Stimulated activated naive CD4-positive, alpha-beta T cell treated with Interleukin-2 at 50 U/mL for 16 hours (primary cell): Measurements from ENCODE around the gene SIGLEC14.

Experiments
- DNase-seq: peaks from one replicate; lab custom pipeline; 2025; lab: John Stamatoyannopoulos, UW

SIGLEC14 gene

DNA sequence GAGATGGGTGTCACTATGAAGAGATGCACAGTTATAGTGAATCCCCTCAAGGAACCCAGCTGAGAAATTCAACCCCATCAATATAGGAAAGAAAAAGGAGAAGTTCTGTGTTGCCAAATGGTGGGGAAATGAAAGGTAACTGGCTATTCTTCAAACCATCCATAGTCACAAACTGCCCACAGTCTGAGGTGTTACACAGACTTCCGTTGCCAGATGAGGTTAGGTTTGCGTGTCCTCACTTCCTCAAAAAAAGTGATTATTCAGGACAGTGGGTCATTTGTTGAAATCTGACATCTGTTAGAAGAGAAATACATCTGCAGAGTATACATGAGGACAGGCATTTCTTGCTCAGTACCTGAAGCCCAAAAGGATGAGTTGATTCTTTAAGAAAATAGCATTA, 25.4 kb downstream of the SIGLEC14 start:
- DNase-seq: no peak

DNA sequence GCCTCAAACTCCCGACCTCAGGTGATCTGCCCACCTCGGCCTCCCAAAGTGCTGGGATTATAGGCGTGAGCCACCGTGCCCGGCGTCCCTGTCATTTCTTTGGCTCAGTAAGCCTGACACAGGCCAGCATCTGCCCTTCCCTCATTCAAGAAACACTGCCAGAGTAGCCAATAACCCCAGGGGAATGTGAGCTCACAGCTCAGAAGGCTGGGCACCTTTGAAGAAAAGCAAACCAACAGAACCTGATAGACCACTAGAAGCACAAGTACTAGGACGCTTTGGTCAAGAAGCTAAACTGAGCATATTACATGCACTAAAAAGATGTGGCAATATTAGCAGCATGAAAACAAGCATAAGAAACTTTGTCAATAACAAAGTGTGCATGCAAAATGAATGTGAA, 30.6 kb downstream of the SIGLEC14 start:
- DNase-seq: no peak

DNA sequence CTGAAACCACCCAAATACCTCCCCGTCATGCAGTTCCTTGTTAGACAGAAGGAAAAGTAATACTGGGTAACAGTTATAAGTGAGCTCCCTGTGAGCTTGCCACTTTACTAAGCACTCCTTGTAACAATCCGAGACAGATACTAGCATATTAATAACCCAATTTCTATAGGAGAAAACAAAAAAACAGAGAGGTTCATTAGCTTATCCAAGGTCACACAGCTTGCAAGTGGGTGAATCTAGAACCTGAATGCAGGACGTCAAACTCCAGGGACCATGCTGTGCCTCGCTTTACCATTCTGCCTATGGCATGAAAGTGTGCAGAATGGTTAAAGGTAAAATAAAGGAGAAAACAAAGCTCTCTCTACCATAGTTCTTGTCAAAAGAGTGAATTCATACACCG, 31.8 kb downstream of the SIGLEC14 start:
- DNase-seq: no peak

DNA sequence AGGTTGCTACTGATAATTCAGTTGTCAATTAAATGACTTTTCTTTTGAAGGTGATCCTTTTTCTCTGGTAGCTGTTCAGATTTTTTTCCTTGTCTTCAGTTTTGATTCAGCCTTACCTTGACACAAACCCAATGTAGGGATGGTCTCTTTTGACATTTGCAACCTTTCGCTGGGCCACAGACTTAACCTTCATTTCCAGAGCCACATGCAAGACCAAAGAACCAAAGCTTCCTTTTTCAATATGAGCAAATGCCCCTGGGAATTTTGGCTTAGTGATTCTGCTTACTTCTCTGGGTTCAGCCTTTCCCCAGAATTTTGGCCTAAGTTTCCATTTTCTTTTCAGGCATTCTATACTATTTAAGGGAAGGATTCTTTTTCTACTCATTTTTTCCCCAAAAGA, 36.0 kb downstream of the SIGLEC14 start:
- no peak for DNase-seq

DNA sequence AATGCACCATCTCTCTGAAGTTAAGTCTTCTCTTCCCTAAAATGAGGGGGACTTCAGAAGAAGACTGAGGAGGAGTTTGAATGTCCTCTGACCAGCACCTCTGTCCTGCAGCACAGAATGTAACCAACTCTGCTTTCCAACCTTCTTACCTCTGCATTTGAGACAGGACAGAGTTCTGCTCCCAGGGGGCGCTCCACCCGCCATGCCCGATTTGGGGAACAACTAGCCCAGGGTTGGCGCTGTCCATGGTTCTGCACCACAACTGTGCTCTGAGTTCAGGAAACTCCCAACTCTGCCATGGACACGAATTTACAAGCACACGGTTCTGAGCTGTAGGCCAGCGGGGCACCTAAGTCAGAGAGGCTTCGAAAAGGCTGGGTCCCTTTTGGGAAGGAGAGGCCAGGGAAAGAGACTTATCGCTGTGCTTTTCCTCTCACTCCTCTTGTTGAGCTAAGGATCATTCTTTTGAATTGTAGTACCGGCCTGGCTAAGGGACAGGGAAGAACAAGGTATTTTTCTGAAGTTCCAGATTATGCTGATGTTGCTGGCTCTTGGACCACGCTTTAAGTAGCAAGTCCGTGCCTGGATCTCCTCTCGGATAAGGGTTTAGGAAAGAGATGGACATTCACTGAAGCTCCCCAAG, 38.6 kb downstream of the SIGLEC14 start:
- DNase-seq: peak; percentile 35

DNA sequence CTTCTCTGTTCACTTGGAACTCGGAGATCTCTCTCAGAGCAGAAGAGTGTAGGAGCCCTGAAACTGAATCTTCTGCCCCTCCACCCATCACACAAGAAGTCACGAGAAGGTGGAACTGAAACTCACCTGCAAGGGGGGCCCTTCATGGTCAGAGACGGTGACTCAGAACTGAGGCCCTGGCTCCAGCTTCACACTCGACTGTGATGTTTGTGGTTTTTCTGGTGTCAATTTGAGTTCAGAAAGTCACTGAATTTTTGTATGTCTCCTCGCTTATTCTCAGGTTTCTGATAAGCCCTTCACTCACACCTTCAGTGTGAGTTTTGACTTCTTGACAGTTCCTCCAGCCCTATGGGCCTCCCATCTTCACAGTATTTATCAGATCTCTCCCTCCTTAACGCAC, 39.5 kb downstream of the SIGLEC14 start:
- DNase-seq: peak; percentile 2

DNA sequence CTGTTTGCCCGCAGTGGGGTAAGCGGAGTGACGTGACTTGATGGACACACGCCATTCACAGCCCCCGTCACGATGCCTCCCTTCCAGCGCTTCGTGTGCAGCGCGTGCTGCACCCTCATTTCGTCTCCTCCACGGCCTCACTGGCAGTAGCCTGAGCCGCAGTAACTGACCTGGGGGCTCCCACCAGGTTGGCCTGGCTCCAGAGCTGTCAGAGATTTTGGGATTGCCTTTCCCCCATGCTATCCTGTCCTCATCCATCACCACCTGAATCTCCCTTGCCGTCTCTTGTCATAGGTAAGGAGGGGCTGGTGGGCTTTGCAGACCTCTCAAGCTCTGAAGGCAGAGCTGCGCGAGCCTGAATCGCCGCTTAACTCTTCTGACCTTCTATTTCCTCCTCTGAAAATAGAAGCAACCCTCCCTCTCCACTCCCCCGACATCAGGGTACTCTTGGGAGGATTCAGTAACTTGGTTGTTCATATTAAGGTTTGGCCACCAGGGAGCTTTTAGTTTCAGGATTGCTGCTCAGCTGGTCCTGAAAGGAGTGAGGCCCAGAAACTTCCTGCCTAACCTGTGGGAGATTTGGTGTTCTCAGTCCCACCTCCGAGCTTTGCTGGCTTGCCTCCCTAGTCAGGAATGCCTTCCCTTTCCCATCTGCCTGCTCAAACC, 44.3 kb downstream of the SIGLEC14 start:
- no peak for DNase-seq

DNA sequence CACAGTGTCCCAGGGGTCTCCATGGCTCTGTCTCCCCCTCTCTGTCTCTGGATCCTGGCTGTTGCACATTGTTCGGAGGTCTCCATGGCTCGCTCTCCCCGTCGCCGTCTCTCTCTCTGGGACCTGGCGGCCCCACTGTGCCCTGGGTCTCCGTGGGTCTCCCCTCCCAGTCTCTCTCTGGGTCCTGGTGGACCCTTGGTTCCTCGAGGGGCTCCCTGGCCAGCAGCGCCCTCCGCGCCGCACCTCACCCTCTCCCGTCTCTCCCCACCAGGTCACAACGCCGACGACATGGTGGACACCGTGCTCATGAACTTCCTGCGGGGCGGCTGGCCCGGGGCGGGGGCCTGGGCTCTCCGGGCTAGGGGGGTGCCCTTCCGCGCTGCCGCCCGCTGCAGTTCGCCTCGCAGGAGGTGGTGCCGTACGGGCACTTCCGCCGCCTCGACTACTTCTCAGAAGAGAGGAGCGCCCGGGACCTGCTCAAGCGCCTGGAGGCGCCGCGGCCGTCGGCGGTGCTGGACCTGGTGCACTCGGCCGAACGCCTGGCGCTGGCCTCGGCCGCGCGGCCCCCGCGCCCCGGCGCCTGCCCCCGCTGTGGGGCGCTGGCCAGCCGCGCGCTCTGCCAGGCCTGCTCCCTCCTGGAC, 45.6 kb downstream of the SIGLEC14 start:
- no peak for DNase-seq

DNA sequence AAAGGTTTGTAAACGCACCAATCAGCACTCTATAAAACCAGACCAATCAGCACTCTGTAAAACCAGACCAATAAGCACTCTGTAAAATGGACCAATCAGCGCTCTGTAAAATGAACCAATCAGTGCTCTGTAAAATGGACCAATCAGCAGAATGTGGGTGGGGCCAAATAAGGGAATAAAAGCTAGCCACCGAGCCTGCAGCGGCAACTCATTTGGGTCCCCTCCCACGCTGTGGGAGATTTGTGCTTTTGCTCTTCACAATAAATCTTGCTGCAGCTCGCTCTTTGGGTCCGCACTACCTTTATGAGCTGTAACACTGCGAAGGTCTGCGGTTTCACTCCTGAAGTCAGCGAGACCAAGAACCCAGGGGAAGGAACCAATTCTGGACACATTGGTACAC, 47.5 kb downstream of the SIGLEC14 start:
- DNase-seq: no peak

DNA sequence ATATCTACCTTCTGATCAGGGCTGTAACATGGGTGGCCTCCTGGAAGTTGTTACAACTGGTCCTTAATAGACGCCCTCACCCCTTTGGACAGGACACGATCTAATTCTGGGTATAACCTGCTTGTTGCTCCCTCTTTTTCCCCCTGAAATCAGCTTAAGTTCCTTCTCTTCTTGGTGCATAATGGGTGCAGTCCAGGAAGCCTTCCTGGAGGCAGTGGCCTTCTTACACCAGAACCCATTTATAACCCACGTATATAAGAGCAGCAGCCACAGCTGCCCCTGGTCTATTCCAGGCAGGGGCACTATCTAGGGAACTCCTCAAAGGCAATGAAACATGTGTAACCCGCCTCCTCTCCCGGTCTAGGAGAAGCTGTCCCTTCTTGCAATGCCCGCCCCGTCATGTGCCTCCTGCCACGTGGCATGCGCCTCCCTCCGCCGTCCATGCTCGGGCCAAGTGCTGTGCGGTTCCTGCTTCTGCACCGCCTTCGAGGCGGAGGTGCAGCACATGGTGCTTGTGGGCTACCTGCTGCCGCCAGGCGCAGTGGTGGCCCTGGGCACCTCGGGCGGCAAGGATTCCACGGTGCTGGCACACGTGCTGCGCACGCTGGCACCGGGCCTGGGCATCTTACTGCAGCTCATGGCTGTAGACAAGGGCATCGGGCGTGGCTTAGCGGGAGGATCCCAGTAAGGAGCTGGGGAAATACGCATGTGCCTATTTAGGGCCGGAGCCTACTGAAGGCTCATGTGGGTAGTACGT, 48.3 kb downstream of the SIGLEC14 start:
- no peak for DNase-seq

DNA sequence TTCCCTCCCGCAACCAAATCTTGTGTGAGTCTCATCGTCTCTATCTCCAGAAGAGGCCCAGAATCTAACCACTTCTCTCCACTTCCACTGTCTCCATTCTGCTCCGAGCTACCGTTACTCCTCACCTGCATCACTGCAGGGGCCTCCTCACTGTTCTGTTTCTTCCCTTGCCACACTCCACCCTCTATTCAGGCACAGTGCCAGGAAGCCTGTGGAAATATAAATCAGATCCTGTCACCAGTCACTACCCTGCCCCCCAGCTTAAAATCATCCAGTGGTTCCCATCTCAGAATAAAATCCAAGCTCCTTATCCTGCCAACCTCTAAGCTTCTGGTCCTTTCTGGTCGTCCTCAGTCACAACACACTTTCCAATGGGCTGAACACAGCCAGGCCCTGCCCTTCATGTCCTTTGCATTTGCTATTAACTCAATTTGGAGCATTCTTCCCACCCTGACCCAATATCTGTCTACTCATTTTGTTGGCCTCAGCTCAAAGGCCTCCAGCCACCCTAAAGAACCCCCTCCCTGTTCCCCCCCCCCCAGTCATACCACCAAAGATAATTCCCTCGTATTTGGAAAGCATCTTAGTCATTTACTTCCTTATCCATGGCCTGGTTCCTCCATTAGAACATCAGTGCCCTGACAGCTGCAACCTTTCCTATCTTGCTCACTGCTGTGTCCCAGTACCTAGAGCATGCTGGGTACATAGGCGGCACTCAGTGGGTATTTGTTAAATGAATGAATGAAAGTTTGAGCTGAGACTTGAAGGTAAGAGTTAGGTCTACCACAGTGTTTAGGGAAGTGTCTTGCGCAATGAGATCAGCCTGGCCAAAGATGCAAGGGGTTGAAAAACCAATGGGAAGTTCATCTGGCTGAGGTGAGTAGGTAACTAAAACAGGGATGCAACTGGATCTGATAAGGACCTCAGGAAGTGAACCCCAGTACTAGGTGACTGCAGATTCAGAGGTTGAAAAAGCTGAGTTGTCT, 51.1 kb downstream of the SIGLEC14 start:
- no peak for DNase-seq

DNA sequence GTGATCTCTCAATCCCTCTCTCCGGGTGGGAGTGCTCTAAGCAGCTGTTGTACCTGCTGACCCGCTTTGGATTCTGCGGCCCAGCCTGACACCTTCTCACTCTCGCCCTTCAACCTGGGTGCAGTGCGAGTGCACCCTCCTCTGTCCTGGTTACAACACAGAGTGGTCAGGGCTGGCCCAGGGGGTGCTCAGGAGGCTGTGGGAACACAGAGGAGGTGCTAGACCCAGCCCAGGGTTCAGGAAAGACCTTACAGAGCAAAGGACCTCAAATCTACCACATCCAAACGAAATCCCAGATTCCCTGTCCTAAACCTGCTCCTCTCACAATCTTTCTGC, 51.9 kb downstream of the SIGLEC14 start:
- no peak for DNase-seq

DNA sequence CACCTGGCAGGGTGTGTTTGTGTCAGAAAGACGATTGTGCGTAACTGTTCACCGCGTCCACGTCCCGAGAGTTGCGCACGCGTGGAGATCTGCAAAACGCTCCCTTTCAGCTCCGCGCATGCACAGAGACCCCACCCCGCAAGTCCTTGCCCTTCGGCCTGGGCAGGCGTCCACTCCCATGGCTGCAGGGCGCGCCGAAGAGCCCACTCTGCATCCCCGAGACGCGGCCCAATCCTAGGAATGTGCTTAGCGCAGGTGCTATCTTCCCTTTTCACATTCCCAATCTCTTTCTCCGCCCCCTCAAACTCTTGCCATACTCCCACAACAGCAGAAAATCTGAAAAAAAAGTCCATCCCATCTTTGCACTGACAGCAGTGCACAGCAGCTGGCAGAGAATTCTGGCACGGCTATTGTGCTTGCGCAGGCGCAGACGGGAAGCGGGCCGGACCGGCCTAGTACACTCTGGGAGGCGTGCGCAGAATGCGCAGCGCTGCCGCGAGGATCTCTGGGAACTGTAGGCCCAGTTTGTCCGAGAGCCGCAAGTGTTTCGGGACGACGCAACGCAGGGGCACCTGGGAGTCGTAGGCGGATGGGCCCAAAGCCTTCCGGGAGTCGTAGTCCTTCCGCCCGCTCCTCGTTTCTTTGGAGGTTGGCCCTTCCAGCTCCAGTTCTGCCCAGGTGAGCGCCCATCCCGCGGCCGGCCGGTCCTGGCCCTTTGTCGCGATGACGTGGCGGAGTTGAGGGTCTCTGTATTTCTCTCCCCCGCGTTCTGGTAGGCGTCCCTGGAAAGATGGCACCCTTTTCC, 52.5 kb downstream of the SIGLEC14 start:
- peak; percentile 95 for DNase-seq

DNA sequence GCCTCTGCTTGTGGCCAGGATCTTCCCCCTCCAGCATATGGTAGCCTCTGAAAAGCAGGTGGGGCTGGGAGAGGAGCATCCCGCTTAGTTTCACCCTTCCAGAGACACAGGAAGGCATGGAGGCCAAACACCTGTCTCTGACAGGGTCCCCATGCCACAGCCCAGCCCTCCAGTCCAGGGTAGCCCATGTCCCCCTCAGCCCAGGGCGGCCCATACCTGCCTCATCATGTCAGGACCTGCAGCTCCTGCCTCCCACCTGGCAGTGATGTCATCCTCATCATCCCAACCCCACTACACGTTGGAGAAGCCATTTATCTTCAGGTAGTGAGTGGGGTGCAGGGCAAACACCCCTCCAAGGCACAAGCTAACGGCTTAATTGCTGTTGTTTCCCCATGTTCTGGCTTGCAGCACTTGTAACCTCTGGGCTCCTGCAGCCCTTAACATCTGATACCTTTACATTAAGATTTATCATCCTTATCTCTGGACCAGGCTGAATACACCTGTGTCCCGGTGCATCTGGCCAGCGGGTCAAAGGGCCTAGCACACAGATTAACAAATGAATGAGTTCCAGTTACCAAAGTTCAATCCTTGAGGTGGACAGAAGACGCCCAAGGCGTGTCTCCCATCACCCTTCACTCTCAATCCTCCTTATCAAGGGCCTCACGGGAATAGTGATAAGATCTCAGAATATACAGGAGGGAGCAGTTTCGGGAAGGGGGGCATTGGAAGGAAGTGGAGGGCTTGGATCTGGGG, 53.3 kb downstream of the SIGLEC14 start:
- no peak for DNase-seq
